Stimulated activated CD8-positive, alpha-beta memory T cell treated with anti-CD3 and anti-CD28 coated beads, Interleukin-15, amount 100 ng/mL, for 1 hour (primary cell): ENCODE measurements around the gene ALG2.
"Not testable (repeated sequence)": the region's sequence is repeated elsewhere in the genome, so short reads cannot be mapped to it uniquely, and the experiment has no call there.

ENCODE experiments used
- DNase-seq: peaks from one replicate; pipeline ENCODE4 v3.0.0-alpha.2; 2020; ENCODE audit warnings: low read depth

The ALG2 gene

GRCh38 chr9:99237849-99238248 is 16.1 kb upstream of the ALG2 start:
- not testable (repeated sequence) for DNase-seq

DNA sequence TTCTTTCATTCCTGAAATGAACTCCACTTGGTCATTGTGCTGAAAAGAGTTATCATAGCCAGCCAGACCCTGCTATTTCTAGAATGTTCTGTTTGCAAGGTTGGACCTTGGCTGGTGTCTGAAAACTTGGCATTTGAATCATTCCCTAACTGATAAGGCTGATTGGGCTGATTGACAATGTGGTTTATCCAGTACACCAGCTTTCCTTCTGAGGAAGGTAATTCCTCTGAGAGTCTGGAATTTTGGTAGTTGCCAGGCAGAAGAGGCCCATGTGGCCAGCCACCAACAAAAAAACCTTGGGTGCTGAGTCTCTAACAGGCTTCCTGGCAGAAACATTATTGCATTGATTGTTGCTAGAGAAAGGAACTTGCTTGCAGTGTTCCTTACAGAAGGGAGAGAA is 15.6 kb upstream of the ALG2 start:
- no peak for DNase-seq

DNA sequence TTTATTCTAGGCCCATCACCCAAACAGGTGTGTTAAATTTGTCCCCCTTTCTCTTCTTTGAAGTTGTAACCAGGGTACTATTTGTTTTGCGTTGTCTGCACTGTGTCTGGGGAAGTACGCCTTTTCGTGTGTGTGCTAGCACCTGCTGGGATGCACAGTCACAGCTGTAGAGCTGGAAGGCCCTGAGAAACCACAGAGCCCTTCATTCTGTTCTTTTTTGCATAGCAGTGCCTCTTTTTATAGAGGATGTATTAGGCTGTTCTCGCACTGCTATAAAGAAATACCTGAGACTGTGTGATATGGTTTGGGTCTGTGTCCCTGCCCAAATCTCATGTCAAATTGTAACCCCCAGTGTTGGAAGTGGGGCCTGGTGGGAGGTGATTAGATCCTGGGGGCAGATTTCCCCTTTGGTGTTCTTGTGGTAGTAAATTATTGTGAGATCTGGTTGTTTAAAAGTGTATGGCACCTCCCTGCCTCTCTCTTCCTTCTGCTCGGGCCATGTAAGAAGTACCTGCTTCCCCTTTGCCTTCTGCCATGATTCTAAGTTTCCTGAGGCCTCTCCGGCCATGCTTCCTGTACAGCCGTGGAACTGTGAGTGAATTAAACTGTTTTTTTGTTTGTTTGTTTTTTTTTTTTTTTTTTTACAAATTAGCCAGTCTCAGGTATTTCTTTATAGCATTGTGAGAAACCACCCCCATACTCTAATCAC is 14.3 kb upstream of the ALG2 start:
- DNase-seq = no peak

DNA sequence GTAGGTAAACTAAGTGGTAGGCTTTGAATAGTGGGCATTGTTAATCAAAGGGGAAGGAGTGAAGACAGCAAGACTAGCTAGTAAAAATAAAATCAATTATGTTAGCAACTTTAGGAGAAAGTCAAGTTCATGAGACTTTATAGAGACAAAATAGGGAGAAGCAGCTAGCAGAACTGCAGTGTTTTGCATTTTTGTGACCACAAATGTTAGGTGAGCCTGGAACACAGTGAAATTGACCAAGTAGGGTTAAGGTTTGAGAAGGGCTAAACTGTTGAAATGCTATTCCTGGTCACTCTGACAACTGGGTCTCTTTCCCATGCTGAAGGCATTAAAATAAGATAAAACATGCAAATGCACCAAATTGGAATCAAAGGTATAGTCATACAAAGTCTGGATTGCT is 13.3 kb upstream of the ALG2 start:
- DNase-seq = no peak

DNA sequence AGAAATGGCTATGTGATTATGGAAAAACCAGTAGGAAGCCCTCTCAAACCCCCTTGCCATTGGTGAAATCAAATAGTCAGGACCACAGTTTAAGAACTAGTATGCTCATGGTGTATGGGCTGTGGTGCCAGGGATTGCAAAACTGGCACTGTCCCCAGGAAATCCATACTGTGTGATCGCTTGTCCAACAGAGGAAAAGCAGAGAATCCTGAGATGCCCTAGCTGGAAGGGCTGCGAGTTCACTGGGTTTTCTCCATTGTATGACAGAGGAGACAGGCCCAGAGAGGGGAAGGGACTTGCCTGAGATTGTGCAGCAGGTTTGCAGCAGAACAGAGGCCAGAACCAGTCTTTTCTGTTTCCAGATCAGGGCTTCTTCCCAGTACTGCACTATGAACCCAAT is 12.9 kb upstream of the ALG2 start:
- no peak for DNase-seq

GRCh38 chr9:99231711-99232110 is 10.0 kb upstream of the ALG2 start:
- no peak for DNase-seq

GRCh38 chr9:99230206-99230605 is 8.5 kb upstream of the ALG2 start:
- DNase-seq = no peak

DNA sequence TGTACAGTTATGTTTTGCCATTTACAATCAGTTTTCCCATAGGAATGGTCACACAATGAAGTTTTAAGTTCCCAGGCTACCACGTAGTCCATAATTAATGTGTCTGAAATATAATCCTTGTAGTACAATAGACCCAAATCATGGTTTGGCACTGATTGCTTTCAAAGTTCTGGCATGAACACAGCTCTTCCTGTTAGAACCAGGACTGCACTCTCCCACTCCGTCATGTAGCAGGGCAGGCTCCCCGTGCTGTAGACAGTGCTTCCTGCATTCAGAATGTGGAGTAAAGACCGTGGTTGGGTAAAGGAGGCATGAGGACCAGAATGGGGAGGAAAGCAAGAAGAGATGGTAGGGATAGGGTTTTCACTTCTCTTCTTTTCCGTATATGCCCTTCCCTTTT is 4.3 kb upstream of the ALG2 start:
- DNase-seq = no peak

- DNase-seq = no peak
These were observed 2.7 kb upstream of the ALG2 start for GRCh38 chr9:99224445-99224844.

DNA sequence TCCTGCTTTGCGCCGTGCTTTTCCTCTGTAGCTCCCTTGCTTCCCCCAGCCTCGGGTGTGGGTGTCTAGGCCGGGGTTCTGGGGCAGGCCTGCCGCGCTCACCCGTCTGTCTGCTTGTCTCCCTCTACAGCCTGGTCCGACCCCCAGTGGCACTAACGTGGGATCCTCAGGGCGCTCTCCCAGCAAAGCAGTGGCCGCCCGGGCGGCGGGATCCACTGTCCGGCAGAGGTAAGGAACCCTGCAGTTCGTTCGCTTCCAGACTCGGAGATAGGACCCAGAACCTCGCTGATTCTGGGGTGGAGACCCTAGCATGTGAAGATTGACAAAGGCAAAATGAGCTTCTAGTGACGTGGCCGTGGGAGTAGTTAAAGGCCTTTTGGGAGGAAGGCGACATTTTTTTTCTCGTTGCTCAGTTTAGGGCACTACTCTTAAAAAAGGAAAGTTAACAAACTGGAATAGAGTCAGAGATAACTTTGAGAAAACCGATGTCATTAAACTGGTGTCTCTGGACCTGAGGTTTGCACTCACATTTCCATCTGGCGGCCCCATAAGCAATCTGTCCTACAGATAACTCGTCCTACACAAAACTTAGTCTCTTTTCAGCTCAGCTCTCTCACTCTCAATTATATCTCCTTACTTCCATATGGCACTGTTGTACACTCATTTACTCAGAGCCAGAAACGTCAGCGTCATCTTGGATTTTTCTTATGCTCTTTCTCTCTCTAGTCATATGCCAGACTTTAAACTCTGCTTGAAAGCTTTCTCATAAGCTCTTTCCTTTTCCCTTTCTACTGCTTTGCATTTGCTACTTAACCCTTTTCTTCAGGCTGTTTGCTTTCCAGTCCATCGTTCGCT is 901 bp upstream of the ALG2 start:
- no peak for DNase-seq

DNA sequence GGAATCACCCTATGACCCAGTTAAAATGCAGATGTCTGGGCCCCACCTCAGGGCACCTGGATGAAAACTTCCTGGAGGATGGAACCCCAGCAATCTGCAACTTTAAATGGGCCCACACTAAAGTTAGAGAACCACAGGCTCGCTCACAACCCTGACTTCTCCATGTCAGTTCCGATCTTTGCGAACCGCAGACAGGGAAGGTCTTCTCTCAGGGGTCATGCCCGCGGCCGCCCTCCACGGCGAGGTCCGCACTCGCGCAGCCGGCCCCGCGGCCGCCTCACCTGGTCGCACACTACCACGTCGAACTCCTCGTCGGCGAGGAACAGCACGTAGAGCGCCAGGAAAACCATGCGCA is 499 bp downstream of the ALG2 start:
- no peak for DNase-seq

GRCh38 chr9:99220011-99220410 is 1.7 kb downstream of the ALG2 start:
- DNase-seq = no peak

DNA sequence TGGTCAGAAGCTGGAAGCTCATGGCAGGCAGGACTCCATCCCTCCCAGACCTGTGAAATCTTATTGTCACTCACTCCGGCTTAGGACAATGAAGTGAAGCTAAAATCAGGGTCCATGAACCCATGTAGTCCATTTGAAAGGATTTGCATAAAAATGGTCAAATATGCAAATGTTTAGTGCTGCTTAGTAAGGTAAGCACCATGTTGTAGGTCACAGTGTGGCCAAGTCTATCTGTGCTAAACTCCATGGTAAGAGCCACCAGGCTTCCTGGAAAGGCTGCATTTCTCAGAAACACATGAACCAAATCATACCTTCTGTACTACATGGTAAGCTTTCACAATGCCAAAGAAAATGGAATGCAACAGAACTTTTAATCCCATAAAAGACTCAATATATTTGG is 5.7 kb downstream of the ALG2 start:
- DNase-seq = no peak

DNA sequence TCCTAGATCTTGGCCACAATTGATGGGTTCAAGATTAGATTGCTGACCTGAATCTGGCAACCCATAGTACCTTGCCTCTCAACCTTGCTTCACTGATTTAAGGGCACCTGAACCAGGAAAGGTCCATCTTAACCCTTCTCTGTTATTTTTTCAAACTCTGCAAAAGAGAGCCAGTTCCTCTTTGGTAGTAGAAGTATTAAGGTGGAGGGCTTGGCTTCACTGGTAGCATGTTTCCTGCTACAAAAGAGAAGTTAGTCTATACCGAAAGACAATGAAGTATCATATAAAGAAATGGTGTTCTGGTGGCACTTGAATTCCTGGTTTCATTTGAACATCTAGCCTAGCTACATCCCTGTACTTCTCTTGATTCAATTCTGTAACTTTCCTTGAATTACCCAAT is 8.5 kb downstream of the ALG2 start:
- DNase-seq = no peak

DNA sequence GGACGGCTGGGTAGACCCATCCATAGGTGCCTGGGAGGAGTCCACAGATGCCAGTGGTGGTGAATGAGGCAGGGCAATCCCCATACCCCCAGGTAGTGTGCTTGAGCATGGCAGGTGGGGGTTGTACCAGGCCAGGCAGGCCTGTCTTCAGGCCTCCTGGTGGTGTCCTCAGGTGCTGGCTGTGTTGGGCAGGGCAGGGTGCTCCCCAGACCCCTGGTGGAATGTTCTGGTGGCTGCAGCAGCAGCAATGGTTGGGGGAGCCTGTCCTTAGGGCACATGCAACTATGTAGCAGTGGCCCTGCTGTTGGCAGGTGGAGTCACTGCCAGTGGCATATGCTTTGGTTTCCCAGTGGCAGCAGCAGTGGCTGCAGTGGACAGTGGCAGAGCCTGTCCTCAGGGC is 10.0 kb downstream of the ALG2 start:
- DNase-seq = no peak

GRCh38 chr9:99210572-99210971 is 11.2 kb downstream of the ALG2 start:
- DNase-seq = no peak

DNA sequence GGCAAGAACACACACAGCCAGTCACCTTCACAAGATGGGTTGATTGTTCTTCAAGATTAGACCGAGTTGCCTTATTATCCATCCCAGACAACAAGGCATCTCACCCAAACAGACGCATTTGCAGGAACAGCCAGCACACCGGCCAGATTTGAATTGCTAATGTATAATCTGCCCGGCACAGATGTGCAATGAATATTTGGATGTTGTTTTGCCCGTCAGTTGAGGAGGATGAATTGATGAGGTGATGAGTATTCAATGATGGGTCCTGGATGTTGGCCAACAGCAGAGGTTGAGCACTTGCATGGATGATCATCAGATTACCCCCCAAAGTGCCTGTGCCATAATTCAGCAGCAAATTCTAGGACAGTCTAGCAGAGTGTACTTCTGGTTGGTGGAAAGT is 20.1 kb downstream of the ALG2 start:
- DNase-seq = no peak

- no peak for DNase-seq
These were observed 21.7 kb downstream of the ALG2 start for GRCh38 chr9:99199938-99200539.

DNA sequence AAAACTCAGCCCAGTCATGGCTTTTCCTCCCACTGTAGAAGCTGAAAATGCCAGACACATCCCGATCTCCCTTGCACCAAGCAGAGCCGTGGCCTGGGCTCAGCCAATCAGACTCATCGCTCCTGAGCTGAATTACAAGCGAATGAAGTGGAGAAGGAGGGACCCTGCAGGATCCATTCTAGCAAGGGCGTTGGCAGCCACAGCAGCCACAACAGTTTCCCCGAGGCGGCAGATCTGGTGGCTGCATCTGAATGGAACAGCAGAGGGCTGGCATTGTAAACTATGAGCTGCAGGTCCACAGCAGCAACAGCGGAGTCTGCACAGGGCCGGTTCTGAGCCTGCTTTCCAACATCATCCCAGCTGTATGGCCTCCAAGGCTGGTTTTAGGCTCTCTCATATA is 23.8 kb downstream of the ALG2 start:
- no peak for DNase-seq

DNA sequence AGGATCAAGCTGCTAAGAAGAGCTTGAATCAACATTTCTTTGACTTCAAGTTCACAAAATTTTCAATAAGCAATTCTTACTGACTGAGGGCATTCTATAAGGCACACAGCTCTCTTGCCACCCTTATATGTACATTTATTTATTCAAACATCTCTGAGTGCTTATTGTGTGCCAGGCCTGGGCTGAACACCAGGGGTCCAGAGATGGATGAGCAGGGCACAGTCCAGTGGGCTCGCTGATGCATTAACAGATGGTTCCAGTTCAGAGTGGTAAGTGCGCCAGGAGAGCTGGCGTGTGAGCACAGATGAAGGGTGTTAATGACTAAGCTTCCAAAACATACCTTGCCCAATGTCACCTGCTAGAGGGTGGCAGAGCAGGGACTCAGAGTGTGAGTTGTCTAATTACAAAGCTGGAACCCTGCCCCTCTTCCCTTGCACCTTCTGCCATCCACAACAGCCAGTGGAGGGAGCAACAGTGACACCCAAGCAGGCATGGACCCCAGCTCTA is 24.6 kb downstream of the ALG2 start:
- DNase-seq = no peak

- DNase-seq = not testable (repeated sequence)
These were observed 25.3 kb downstream of the ALG2 start for GRCh38 chr9:99196484-99196883.

- DNase-seq = no peak
These were observed 28.3 kb downstream of the ALG2 start for GRCh38 chr9:99193466-99193821.

GRCh38 chr9:99192786-99193465 is 28.8 kb downstream of the ALG2 start:
- no peak for DNase-seq
